ENCODE measurements around the gene PCK2.

The PCK2 gene

DNA sequence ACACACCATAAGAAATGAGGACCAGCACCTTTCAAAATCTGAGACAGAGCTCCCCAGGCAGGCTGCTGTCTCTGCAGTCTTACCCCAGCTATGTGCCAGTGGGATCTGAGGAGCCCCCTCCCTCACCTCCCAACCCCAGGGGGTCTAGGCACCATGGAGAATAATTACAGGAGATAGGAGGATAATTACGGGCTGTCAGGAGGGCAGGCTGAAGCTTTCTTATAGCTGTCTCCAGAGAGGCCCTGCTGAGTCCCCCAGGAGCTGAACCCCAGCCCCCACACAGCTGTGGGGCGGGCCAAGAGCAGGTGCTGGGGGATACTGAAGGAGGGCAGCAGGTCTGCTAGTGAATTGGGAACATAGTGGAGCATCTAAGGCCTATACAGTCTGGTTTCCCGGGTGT, 16.0 kb upstream of the PCK2 start:
- Histone ChIP-seq H3K27me3 (ENCODE audit: insufficient read depth, low read depth, severe bottlenecking) (no peaks in the 10 kb centered on the region), H3K27ac (peak overlapping the region; percentile 79), H3K4me3 (ENCODE audit: low read depth, low read length) (no peak overlapping the region), H3K36me3 (no peaks in the 10 kb centered on the region), H3K9me3 (ENCODE audit: severe bottlenecking) (no peaks in the 10 kb centered on the region)
- DNase-seq, result peak; percentile 64
- TF ChIP-seq, protein P1, sequence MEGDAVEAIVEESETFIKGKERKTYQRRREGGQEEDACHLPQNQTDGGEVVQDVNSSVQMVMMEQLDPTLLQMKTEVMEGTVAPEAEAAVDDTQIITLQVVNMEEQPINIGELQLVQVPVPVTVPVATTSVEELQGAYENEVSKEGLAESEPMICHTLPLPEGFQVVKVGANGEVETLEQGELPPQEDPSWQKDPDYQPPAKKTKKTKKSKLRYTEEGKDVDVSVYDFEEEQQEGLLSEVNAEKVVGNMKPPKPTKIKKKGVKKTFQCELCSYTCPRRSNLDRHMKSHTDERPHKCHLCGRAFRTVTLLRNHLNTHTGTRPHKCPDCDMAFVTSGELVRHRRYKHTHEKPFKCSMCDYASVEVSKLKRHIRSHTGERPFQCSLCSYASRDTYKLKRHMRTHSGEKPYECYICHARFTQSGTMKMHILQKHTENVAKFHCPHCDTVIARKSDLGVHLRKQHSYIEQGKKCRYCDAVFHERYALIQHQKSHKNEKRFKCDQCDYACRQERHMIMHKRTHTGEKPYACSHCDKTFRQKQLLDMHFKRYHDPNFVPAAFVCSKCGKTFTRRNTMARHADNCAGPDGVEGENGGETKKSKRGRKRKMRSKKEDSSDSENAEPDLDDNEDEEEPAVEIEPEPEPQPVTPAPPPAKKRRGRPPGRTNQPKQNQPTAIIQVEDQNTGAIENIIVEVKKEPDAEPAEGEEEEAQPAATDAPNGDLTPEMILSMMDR (IDR thresholded peaks at IDR 0.05; ENCODE audit: low read depth, low read length), result no peak

DNA sequence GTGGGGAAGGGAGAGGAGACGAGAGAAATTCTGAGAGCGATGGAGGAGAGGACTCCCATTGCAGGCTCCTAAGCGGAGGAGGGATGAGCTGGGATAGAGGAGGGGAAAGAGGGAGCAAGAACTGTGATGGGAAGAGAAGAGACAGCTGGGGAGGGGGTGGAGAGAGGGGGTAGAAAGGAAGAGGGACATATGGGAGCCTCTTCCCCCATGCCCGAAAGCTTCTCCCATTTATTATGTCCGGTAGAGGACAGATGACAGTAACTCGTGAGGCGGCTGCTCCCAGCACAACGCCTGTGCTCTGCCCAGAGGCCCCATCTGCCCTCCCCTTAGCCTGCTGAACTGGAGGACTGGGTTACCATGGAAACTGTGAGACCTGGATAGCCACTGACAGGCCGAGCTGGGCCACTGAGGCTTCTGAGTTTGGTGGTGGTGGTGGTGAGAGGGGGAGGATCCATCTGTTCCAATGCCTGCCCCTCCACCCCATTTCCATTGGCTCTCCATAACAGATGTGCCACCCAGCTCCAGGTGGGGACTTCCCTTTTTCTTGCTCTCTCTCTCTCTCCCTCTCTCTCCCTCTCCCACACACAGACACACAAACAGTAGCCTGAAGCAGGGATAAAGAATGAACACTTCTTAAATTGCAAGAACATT, 14.5 kb upstream of the PCK2 start:
- TF ChIP-seq, protein P1 (IDR thresholded peaks at IDR 0.05; ENCODE audit: low read depth, low read length), result no peak
- Histone ChIP-seq H3K27ac (peak overlapping the region; percentile 94), H3K27me3 (ENCODE audit: insufficient read depth, low read depth, severe bottlenecking) (no peaks in the 10 kb centered on the region), H3K36me3 (no peaks in the 10 kb centered on the region), H3K4me3 (ENCODE audit: low read depth, low read length) (peak overlapping the region; percentile 70), H3K9me3 (ENCODE audit: severe bottlenecking) (no peaks in the 10 kb centered on the region)
- peak; percentile 96 for DNase-seq

DNA sequence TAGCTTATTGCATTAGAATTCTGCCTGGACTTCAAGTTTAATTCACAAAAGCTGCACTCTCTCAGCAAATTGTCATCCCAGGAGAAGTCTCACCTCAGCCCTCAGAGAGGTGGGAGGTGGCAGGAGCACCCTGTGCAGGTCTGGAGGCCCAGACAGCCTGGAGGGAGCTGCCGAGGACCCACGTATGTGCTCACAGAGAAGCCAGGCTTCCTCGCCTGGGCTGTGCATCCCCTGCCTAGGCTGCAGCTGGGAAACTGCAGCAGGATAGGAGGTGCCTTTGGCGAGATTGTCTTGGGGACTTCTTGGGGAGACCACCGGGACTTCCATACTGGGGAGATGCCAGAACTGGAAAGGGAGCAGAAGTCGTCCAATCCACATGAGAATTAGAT, 14.0 kb upstream of the PCK2 start:
- Histone ChIP-seq H3K4me3 (ENCODE audit: low read depth, low read length) (peak overlapping the region; percentile 70), H3K9me3 (ENCODE audit: severe bottlenecking) (no peaks in the 10 kb centered on the region), H3K36me3 (no peaks in the 10 kb centered on the region), H3K27ac (peak overlapping the region; percentile 94), H3K27me3 (ENCODE audit: insufficient read depth, low read depth, severe bottlenecking) (no peaks in the 10 kb centered on the region)
- TF ChIP-seq, protein P1 (IDR thresholded peaks at IDR 0.05; ENCODE audit: low read depth, low read length), result no peak
- no peak for DNase-seq

DNA sequence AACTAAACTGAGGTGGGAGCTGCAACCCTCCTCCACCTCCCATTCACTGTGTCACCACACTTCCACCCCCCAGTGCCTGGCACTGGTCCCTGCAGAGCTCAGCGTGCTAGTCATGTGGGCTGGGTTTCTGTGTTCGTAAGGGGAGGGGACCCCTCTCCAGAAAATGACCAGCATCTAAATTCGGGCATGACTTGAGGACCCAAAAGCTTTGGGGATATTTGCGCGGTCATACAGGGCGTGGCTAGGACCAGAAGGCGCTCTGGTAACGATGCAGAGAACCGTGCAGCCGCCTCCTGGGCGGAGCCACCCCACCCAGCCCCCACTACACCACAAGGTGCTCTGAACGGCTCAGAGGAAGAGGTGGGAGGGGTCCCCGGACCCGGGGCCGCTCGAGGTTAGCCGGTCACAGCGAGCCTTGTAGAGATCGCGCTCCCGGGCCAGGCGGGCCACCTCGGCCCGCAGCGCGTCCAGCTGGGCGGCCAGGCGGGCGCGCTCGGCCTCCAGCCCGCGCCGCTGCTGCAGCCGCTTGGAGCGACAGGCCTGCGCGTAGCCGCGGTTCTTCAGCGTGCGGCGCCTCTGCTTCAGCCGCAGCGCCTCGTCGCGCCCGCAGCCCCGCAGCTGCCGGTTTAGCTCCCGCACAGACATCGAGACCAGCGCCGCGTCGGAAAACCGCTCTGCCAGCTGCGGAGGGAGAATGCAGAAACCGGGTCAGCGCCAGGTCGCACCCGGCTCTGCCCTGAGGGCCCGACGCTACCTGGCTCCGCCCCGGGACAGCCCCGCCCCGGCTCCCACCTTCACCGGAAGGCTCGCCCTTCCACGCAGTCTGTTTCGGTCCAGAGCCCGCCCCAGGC, 13.0 kb upstream of the PCK2 start:
- no peaks in the 10 kb centered on the region for H3K36me3 ChIP-seq
- peak overlapping the region; percentile 70 for H3K4me3 ChIP-seq (ENCODE audit: low read depth, low read length)
- H3K27me3 ChIP-seq (ENCODE audit: insufficient read depth, low read depth, severe bottlenecking), result no peaks in the 10 kb centered on the region
- H3K9me3 ChIP-seq (ENCODE audit: severe bottlenecking), result no peaks in the 10 kb centered on the region
- peak overlapping the region; percentile 94 for H3K27ac ChIP-seq
- TF ChIP-seq, protein P1 (IDR thresholded peaks at IDR 0.05; ENCODE audit: low read depth, low read length), result no peak
- peak; percentile 91 for DNase-seq

DNA sequence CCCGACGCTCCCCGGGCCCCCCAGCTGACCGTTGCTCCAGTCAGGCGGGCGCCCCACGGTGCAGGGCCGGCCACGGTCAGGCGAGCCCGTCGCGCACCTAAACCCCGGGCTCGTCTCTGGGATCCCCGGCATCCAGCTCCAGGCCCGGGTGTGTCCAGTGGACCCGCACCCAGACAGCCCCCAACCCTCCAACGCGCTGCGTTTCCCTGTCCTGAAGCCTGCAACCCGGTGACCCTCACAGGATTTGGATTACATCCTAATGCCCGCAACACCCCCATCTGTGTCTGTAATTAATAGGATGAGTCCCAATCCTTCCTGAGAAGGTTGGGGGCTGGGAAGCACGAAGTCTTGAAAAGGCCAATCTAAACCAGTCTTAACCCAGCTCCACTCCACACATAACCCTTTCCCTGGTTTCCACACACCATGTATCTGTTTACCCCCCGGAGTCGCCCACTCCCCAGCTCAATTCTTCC, 12.3 kb upstream of the PCK2 start:
- H3K27ac ChIP-seq, result peak overlapping the region; percentile 94
- peak; percentile 89 for DNase-seq
- H3K4me3 ChIP-seq (ENCODE audit: low read depth, low read length), result peak overlapping the region; percentile 70
- no peaks in the 10 kb centered on the region for H3K27me3 ChIP-seq (ENCODE audit: insufficient read depth, low read depth, severe bottlenecking)
- H3K9me3 ChIP-seq (ENCODE audit: severe bottlenecking), result no peaks in the 10 kb centered on the region
- TF ChIP-seq, protein P1 (IDR thresholded peaks at IDR 0.05; ENCODE audit: low read depth, low read length), result no peak
- H3K36me3 ChIP-seq, result no peaks in the 10 kb centered on the region

Data from WERI-Rb-1 (cell line).